ENCODE results near the gene AP2A1.

DNA sequence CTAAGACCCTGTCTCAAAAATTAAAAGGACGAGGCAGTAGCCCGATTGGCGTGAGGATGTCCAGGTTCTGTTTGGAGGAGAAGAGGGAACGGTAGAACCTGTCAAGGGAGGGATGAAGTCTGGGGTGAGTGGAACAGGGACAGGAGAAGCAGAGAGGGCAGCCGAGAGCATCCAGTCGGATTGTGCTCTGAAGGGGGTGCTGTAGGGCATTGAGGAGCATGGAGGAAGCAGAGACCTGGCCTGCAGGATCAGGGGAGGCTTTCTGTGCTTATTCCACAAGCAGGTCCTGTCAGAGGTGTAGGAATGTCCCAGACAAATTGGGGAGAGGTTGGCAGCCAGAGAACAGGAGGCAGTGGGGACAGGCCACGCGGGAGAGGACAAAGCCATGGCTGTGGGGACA is 14.1 kb downstream of the AP2A1 start:
- no peak for TF ChIP-seq POLR2A (IDR thresholded peaks at IDR 0.05)
- TF ChIP-seq, protein P1, sequence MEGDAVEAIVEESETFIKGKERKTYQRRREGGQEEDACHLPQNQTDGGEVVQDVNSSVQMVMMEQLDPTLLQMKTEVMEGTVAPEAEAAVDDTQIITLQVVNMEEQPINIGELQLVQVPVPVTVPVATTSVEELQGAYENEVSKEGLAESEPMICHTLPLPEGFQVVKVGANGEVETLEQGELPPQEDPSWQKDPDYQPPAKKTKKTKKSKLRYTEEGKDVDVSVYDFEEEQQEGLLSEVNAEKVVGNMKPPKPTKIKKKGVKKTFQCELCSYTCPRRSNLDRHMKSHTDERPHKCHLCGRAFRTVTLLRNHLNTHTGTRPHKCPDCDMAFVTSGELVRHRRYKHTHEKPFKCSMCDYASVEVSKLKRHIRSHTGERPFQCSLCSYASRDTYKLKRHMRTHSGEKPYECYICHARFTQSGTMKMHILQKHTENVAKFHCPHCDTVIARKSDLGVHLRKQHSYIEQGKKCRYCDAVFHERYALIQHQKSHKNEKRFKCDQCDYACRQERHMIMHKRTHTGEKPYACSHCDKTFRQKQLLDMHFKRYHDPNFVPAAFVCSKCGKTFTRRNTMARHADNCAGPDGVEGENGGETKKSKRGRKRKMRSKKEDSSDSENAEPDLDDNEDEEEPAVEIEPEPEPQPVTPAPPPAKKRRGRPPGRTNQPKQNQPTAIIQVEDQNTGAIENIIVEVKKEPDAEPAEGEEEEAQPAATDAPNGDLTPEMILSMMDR (IDR thresholded peaks at IDR 0.05), result no peak
